Mesendoderm (in vitro differentiated cells): Measurements from ENCODE around the gene APBA2.

ENCODE experiments used
- DNase-seq: peaks from one replicate; pipeline ENCODE4 v3.0.0; 2013
- H2AK5ac ChIP-seq: 2 replicates; pipeline ENCODE4 v1.6.1; 2013; ENCODE audit warnings: low read length, inconsistent platforms
- H2BK120ac ChIP-seq: 2 replicates; pipeline ENCODE4 v1.6.1; 2013; ENCODE audit warnings: low read depth, mild to moderate bottlenecking, low read length, moderate library complexity, mixed read lengths
- H2BK15ac ChIP-seq: replicated peaks from 2 replicates; pipeline ENCODE4 v1.6.1; 2013; ENCODE audit warnings: low read depth, mild to moderate bottlenecking, moderate library complexity
- H2BK5ac ChIP-seq: 2 replicates; pipeline ENCODE4 v1.6.1; 2013; ENCODE audit warnings: low read length, inconsistent platforms
- H3K18ac ChIP-seq: 2 replicates; pipeline ENCODE4 v1.6.1; 2013; ENCODE audit warnings: mild to moderate bottlenecking, low read length, mixed read lengths
- H3K23ac ChIP-seq: one replicate; pipeline ENCODE4 v1.6.1; 2013; ENCODE audit warnings: low read length
- H3K27ac ChIP-seq: 2 replicates; pipeline ENCODE4 v1.5.1; 2013; ENCODE audit warnings: low read depth, mild to moderate bottlenecking, inconsistent platforms, low read length, moderate library complexity
- H3K27me3 ChIP-seq: 2 replicates; pipeline ENCODE4 v1.6.1; 2013; ENCODE audit warnings: low read length, control low read depth, mild to moderate bottlenecking, inconsistent platforms; ENCODE audit not compliant: insufficient read depth, poor library complexity
- H3K36me3 ChIP-seq: 2 replicates; pipeline ENCODE4 v1.6.1; 2013; ENCODE audit warnings: low read length, inconsistent platforms; ENCODE audit not compliant: control insufficient read depth, insufficient read depth
- H3K4ac ChIP-seq: one replicate; pipeline ENCODE4 v1.6.1; 2013; ENCODE audit warnings: low read depth, mild to moderate bottlenecking, low read length, moderate library complexity
- H3K4me1 ChIP-seq: 2 replicates; pipeline ENCODE4 v1.6.1; 2013; ENCODE audit warnings: low read depth, low read length, inconsistent platforms; ENCODE audit not compliant: control insufficient read depth
- H3K4me2 ChIP-seq: 2 replicates; pipeline ENCODE4 v1.6.1; 2013; ENCODE audit warnings: low read length
- H3K4me3 ChIP-seq: 2 replicates; pipeline ENCODE4 v1.5.1; 2013; ENCODE audit warnings: mild to moderate bottlenecking, low read length
- H3K56ac ChIP-seq: one replicate; pipeline ENCODE4 v1.6.1; 2013; ENCODE audit warnings: low read length
- H3K79me1 ChIP-seq: 2 replicates; pipeline ENCODE4 v1.6.1; 2013; ENCODE audit warnings: low read length, inconsistent platforms
- H3K79me2 ChIP-seq: 2 replicates; pipeline ENCODE4 v1.6.1; 2013; ENCODE audit warnings: mild to moderate bottlenecking, low read length; ENCODE audit not compliant: control insufficient read depth, insufficient read depth
- H3K9ac ChIP-seq: 2 replicates; pipeline ENCODE4 v1.6.1; 2013; ENCODE audit warnings: low read length, inconsistent platforms
- H4K5ac ChIP-seq: one replicate; pipeline ENCODE4 v1.6.1; 2013; ENCODE audit warnings: low read length
- H4K8ac ChIP-seq: one replicate; pipeline ENCODE4 v1.6.1; 2013; ENCODE audit warnings: low read depth, mild to moderate bottlenecking, control low read depth, low read length, moderate library complexity
- WGBS: extraction: QIAGEN DNeasy Blood & Tissue Kit; methylation state at CpG from one replicate; pipeline ENCODE4 v1.1.7; 2013; ENCODE audit warnings: low lambda C conversion rate, missing lambda C conversion rate; ENCODE audit not compliant: insufficient coverage; ENCODE audit errors: extremely low coverage; 5-methylcytosine and 5-hydroxymethylcytosine counted together

The APBA2 gene

GRCh38 chr15:28914483-28915023 is 28.8 kb downstream of the APBA2 start:
- Histone ChIP-seq H2BK15ac (no peak overlapping the region), H2BK120ac (no peak overlapping the region), H3K4ac (no peak overlapping the region), H3K79me2 (no peaks in the 10 kb centered on the region), H3K36me3 (no peaks in the 10 kb centered on the region), H3K27me3 (no peaks in the 10 kb centered on the region), H3K4me3 (no peak overlapping the region), H3K4me1 (peaks cover 3% of the 10 kb centered on the region), H2BK5ac (no peak overlapping the region), H3K9ac (no peak overlapping the region), H4K5ac (no peak overlapping the region), H3K79me1 (peaks cover 2% of the 10 kb centered on the region), H3K23ac (no peak overlapping the region), H4K8ac (no peak overlapping the region), H3K18ac (no peak overlapping the region), H2AK5ac (no peak overlapping the region), H3K56ac (no peak overlapping the region), H3K27ac (no peak overlapping the region), H3K4me2 (no peak overlapping the region)
- no peak for DNase-seq
- WGBS: 100% methylated on average over 2 of the region's 18 CpGs

DNA sequence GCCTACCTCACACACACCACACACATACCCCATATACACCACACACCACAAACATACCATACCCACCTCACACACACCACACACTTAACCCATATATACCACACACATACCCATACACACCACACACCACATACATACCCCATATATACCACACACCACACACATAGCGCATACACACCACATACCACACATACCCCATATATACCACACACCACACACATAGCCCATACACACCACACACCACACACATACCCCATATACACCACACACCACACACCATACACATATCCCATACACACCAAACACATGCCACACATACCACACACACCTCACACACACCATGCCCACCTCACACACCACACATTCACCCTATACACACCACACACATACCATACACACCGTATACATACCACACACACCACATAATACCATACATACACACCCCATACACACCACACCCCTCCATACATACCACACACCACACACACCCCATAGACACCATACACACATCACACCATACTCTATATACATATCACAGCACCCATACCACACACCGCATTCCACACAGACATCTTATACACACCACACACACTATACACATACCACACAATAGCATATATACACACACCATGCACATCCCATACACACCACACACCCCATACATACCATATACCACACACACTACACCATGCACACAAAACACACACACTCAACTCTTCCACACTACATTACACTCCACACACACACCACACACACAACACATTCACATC is 29.5 kb downstream of the APBA2 start:
- Histone ChIP-seq H3K79me1 (peaks cover 2% of the 10 kb centered on the region), H3K4me2 (no peak overlapping the region), H3K18ac (no peak overlapping the region), H2AK5ac (no peak overlapping the region), H3K23ac (no peak overlapping the region), H3K4me3 (no peak overlapping the region), H3K79me2 (no peaks in the 10 kb centered on the region), H3K4ac (no peak overlapping the region), H2BK120ac (no peak overlapping the region), H2BK15ac (no peak overlapping the region), H3K4me1 (peaks cover 3% of the 10 kb centered on the region), H3K56ac (no peak overlapping the region), H3K27ac (no peak overlapping the region), H3K9ac (no peak overlapping the region), H4K8ac (no peak overlapping the region), H4K5ac (no peak overlapping the region), H3K27me3 (no peaks in the 10 kb centered on the region), H2BK5ac (no peak overlapping the region), H3K36me3 (no peaks in the 10 kb centered on the region)
- no peak for DNase-seq
- WGBS: 100% methylated on average over 3 of the region's 3 CpGs

- H4K5ac ChIP-seq: no peak overlapping the region
- no peak overlapping the region for H2BK15ac ChIP-seq
- H4K8ac ChIP-seq: no peak overlapping the region
- no peaks in the 10 kb centered on the region for H3K36me3 ChIP-seq
- H3K79me1 ChIP-seq: peaks cover 2% of the 10 kb centered on the region
- no peak for DNase-seq
- H2AK5ac ChIP-seq: no peak overlapping the region
- no peaks in the 10 kb centered on the region for H3K79me2 ChIP-seq
- H2BK120ac ChIP-seq: no peak overlapping the region
- no peak overlapping the region for H3K4me2 ChIP-seq
- H3K4me1 ChIP-seq: peaks cover 3% of the 10 kb centered on the region
- no peak overlapping the region for H2BK5ac ChIP-seq
- no peak overlapping the region for H3K4me3 ChIP-seq
- H3K23ac ChIP-seq: no peak overlapping the region
- no CpG with 5 or more reads among the region's 15 CpGs for whole genome bisulfite sequencing
- H3K56ac ChIP-seq: no peak overlapping the region
- no peak overlapping the region for H3K4ac ChIP-seq
- no peaks in the 10 kb centered on the region for H3K27me3 ChIP-seq
- no peak overlapping the region for H3K27ac ChIP-seq
- no peak overlapping the region for H3K9ac ChIP-seq
- H3K18ac ChIP-seq: no peak overlapping the region
These were observed 30.2 kb downstream of the APBA2 start for GRCh38 chr15:28915935-28916334.

DNA sequence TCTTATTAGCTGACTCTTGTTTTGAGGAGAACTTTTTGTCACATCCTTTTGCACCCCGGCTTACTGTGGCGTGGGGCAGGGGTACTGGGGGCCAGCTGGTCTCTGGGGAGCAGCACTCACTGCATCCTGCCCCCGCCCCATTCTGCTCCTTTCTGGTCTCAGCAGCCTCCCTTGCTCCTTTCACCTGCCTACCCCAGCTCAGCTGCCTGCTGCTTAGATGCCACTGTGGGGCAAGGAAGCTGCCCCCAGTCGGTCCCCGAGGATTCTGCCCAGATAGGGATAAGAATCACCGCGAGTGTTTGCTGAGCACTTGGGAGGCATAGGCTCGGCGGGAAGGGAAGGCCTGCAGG is 32.0 kb downstream of the APBA2 start:
- Histone ChIP-seq H3K23ac (no peak overlapping the region), H3K36me3 (no peaks in the 10 kb centered on the region), H3K4me1 (peaks cover 3% of the 10 kb centered on the region), H3K79me1 (peaks cover 2% of the 10 kb centered on the region), H3K79me2 (no peaks in the 10 kb centered on the region), H2BK120ac (no peak overlapping the region), H3K4ac (no peak overlapping the region), H3K27me3 (no peaks in the 10 kb centered on the region), H3K56ac (peak overlapping the region; percentile 72), H3K4me3 (no peak overlapping the region), H3K9ac (peak overlapping the region; percentile 41), H2BK5ac (no peak overlapping the region), H3K27ac (no peak overlapping the region), H4K5ac (no peak overlapping the region), H3K4me2 (peak overlapping the region; percentile 0), H2AK5ac (no peak overlapping the region), H4K8ac (no peak overlapping the region), H3K18ac (no peak overlapping the region), H2BK15ac (no peak overlapping the region)
- whole genome bisulfite sequencing: no CpG with 5 or more reads among the region's 9 CpGs
- no peak for DNase-seq

DNA sequence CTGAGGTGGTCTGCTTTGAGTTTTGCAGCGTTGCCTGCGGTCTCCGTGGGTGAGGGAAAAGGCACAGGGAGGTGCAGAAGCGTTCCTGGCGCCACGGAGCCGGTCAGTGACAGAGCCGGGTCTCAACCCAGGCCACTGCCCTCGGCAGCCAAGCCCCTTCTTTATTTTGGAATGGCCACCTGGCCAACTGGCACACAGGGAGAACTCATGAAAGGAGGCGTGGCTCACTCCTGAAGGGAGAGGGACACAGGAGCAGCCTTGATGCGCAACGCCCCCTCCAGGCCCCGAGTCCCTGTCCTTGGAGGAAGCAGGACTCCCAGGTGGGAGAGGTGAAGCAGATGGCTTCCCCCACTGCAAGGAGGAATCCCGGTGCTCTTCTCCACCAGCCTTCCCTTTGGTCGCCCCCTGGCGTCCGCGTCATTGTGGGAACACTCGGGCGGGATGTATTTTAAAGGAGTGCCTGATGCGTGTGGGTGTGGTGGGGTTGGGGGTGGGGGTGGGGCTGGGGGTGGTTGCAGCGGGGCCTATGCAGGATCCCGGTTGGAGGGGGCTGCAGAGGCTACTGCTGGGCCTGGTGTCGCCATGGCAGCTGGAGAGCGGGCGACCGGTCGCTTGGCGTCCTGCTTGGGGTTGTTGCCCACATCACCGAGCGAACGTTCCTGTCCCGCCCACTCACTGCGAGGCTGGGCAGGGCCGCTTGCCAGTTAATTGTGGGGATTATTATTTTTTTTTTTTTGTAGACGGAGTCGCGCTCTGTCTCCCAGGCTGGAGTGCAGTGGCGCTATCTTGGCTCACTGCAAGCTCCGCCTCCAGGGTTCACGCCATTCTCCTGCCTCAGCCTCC is 32.6 kb downstream of the APBA2 start:
- Histone ChIP-seq H4K5ac (no peak overlapping the region), H2BK15ac (no peak overlapping the region), H2AK5ac (no peak overlapping the region), H3K4me2 (peak overlapping the region; percentile 28), H3K23ac (no peak overlapping the region), H3K79me1 (peaks cover 2% of the 10 kb centered on the region), H2BK120ac (no peak overlapping the region), H3K4me1 (peaks cover 3% of the 10 kb centered on the region), H4K8ac (no peak overlapping the region), H3K4me3 (peak overlapping the region; percentile 32), H3K36me3 (no peaks in the 10 kb centered on the region), H2BK5ac (no peak overlapping the region), H3K27ac (no peak overlapping the region), H3K56ac (peak overlapping the region; percentile 84), H3K18ac (no peak overlapping the region), H3K4ac (no peak overlapping the region), H3K27me3 (no peaks in the 10 kb centered on the region), H3K9ac (peak overlapping the region; percentile 64), H3K79me2 (no peaks in the 10 kb centered on the region)
- DNase-seq: peak; percentile 97
- WGBS: no CpG with 5 or more reads among the region's 41 CpGs
